BJ (cell line): ENCODE results near the gene SH3GLB2. TPM values are rescaled to one million over a fixed set of nuclear protein-coding genes. Genes with fewer than 3 reads are reported as not detected.

Source experiments
- CTCF ChIA-PET: fragments of 350-600 bp; formaldehyde crosslinking; extraction: SDS; loops from one replicate; lab custom pipeline; 2021; ENCODE audit warnings: antibody characterized with exemption, inconsistent platforms; lab: Yijun Ruan, JAX
- POLR2A ChIA-PET: fragments of 300-600 bp; sonication (Branson Sonifier 250); formaldehyde crosslinking; extraction: SDS; loops from one replicate; lab custom pipeline; 2021; ENCODE audit warnings: antibody characterized with exemption; lab: Charles Lee
- DNase-seq: peaks from one replicate; pipeline ENCODE4 v3.0.0-alpha.2; 2011; ENCODE audit warnings: low read depth
- H3K27me3 ChIP-seq: 2 replicates; pipeline ENCODE4 v1.6.0; 2011; ENCODE audit warnings: low read length; ENCODE audit not compliant: control insufficient read depth, insufficient read depth
- H3K36me3 ChIP-seq: 2 replicates; pipeline ENCODE4 v1.5.1; 2011; ENCODE audit warnings: low read length; ENCODE audit not compliant: control insufficient read depth, insufficient read depth
- H3K4me3 ChIP-seq: 2 replicates; pipeline ENCODE4 v1.5.1; 2011; ENCODE audit warnings: low read depth, mild to moderate bottlenecking, control low read depth, low read length
- polyA plus RNA-seq: library from polyadenylated mRNA; depleted of rRNA; stranded (reverse); fragments of >200 nt; gene quantifications from 2 replicates; pipeline ENCODE4 v1.2.3, GENCODE V29; 2011
- TF ChIP-seq, protein P1 (sequence below): IDR thresholded peaks from 2 replicates; pipeline ENCODE4 v1.5.1; 2011; ENCODE audit warnings: low read depth, mild to moderate bottlenecking, control low read depth, inconsistent platforms, low read length, moderate library complexity; ENCODE audit not compliant: insufficient read depth

SH3GLB2 gene
- polyA plus RNA-seq, 1 experiment = 52.7 TPM

DNA sequence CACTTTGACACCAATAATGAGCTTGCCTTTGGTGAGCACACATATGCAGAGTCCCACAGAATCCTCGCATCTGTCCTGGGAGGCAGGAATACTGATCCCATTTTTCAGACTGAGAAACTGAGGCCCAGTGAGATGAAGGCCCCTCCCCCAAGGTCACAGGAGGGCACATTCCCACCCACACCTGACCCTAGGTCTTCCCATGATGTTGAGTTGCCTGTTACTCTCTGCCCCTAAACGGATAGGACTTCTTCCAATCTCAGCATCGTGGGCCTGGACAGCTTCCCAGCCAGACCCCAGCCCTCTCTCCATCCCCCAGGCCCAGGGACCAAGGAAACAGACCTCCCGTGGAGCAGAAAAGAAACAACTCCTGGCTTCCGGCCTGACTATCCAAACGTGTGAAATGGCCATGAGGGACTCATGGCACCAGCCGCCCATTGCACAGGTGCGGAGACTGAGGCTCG is 877 bp downstream of the SH3GLB2 start:
- no peaks in the 10 kb centered on the region for H3K36me3 ChIP-seq
- DNase-seq = no peak
- TF ChIP-seq, protein P1, sequence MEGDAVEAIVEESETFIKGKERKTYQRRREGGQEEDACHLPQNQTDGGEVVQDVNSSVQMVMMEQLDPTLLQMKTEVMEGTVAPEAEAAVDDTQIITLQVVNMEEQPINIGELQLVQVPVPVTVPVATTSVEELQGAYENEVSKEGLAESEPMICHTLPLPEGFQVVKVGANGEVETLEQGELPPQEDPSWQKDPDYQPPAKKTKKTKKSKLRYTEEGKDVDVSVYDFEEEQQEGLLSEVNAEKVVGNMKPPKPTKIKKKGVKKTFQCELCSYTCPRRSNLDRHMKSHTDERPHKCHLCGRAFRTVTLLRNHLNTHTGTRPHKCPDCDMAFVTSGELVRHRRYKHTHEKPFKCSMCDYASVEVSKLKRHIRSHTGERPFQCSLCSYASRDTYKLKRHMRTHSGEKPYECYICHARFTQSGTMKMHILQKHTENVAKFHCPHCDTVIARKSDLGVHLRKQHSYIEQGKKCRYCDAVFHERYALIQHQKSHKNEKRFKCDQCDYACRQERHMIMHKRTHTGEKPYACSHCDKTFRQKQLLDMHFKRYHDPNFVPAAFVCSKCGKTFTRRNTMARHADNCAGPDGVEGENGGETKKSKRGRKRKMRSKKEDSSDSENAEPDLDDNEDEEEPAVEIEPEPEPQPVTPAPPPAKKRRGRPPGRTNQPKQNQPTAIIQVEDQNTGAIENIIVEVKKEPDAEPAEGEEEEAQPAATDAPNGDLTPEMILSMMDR = no peak
- ChIA-PET POLR2A (no interaction called here), CTCF (interaction anchor here (0.6 to 1.6 kb wide), 2 partner anchors 15 to 21 kb away, joined by 3 to 7 read pairs; no protein-coding TSS in a partner anchor)
- H3K27me3 ChIP-seq = no peaks in the 10 kb centered on the region
- H3K4me3 ChIP-seq = peak overlapping the region; percentile 56

DNA sequence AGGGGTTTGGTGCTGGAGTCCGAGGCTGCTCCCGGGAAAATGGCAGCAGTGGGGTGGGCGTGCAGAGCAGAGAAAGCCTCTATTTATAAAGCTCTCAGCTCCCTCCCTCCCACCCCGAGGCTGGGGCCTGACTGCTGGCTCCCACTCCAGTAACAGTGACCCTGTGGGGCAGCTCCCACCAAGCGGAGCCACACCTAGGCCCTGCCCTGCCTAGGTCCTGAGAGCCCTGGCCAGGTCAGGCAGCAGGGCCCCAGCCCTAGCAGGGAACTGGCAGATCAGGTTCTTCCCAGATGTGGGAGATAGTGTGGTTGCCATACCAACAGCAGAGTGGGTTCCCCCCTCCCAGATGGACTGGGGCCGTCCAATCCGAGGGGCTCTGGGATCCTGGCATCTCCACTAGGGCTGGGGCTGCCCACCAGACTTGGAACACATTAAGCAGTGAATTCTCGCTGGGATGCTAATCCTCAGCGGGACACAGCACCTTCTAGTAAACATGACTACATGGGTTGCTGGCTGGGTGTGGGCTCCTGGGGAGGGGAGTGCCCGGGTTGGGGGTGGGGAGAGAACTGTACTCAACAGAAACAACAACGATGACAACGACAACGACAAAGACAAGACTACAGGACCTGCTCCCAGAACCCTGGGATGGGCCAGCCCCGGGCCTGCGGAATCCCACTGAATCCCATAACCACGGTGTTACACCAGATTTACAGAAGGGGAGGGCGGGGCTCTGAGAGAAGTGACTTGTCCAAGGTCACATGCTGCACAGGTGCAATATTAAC is 1.5 kb downstream of the SH3GLB2 start:
- CTCF ChIA-PET = interaction anchor here (0.6 kb wide), 1 partner anchor 14 kb away, joined by 3 read pairs; no protein-coding TSS in a partner anchor
- TF ChIP-seq, protein P1 = no peak
- POLR2A ChIA-PET = no interaction called here
- Histone ChIP-seq H3K27me3 (no peaks in the 10 kb centered on the region), H3K36me3 (no peaks in the 10 kb centered on the region), H3K4me3 (peak overlapping the region; percentile 56)
- no peak for DNase-seq

- TF ChIP-seq, protein P1 = no peak
- ChIA-PET CTCF (interaction anchor here (2.1 to 3.1 kb wide), 2 partner anchors 14 to 16 kb away, joined by 5 to 15 read pairs; no protein-coding TSS in a partner anchor), POLR2A (no interaction called here)
- Histone ChIP-seq H3K27me3 (no peaks in the 10 kb centered on the region), H3K36me3 (no peaks in the 10 kb centered on the region), H3K4me3 (no peak overlapping the region)
- no peak for DNase-seq
Measured at GRCh38 chr9:129023908-129024233, 4.3 kb downstream of the SH3GLB2 start.

- Histone ChIP-seq H3K36me3 (no peaks in the 10 kb centered on the region), H3K27me3 (no peaks in the 10 kb centered on the region), H3K4me3 (no peak overlapping the region)
- ChIA-PET POLR2A (no interaction called here), CTCF (interaction anchor here (2.1 to 3.1 kb wide), 2 partner anchors 13 to 16 kb away, joined by 5 to 15 read pairs; no protein-coding TSS in a partner anchor)
- peak; percentile 44 for DNase-seq
- TF ChIP-seq, protein P1 = no peak
Measured at GRCh38 chr9:129023036-129023907, 4.9 kb downstream of the SH3GLB2 start.

DNA sequence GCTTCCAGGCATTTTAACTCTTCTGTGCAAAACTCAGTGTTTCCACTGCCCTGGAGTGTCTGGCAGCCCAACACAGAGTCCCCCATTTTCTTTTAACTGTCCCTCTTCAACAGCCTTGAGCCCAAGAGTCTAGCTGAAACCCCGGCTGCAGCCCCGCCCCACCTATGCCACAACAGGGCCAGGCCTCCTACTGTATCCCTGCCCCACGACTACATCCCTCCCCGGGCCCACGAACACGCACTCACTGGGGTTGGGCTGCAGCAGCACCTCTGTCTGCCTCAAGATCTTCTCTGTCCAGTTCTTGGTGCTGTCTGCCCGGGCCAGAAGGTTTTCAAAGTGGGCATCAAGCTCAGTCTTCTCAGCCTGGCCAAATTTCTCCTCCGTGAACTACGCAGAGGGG is 6.1 kb downstream of the SH3GLB2 start:
- no peaks in the 10 kb centered on the region; the same call in 1 of the 2 replicates for H3K36me3 ChIP-seq
- H3K4me3 ChIP-seq = no peak overlapping the region
- POLR2A ChIA-PET = no interaction called here
- H3K27me3 ChIP-seq = no peaks in the 10 kb centered on the region
- TF ChIP-seq, protein P1 = no peak
- no peak for DNase-seq
- CTCF ChIA-PET = interaction anchor here (0.9 to 3.1 kb wide), 3 partner anchors 12 to 16 kb away, joined by 3 to 15 read pairs (median 5); no protein-coding TSS in a partner anchor
